ENCODE results near the gene GRID2IP.

The GRID2IP gene

DNA sequence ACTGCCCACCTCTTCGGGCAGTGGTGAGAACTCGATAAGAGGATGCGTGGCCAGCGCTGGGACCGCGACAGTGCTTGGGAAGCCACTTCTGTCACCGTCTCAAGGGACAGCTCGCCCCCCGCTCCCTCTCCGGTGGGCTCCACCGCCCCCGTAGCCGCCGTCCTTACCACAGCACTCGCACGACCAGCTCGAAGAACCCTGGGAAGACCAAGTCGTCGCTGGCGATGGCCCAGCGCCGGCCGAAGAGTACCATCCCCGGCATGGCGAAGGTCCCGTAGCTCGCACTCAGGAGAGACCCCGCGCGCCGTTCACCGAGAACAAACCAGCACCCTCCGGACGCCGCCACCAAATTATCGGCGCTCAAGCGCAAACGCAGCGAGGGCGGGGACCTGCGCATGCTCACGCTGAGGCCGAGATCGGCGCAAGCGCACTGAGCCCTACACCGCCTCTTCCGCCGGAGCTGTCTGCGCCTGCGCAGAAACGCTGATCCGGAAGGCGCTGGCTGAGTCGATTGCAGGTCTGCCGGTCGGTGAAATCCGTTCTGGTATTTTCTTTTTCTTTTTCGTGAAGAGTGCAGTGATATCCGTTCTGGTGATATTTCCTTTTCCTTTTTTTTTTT is 103.6 kb downstream of the GRID2IP start, which contains the start of gene DAGLB:
TSS of gene DAGLB (minus strand) at position 374 of the 619 bp plus-strand sequence. CDS start at position 262, 112 bp downstream.
- WGBS = under 1% methylated on average over 58 of the region's 61 CpGs
- H2AFZ ChIP-seq (ENCODE audit: low read depth, low read length) = peak within 1 kb of the TSS; percentile 99

More for the DNA sequence above, 103.6 kb downstream of the GRID2IP start, which contains the start of gene DAGLB:
- Histone ChIP-seq H3K79me1 (replicated peaks; ENCODE audit: low read length, poor library complexity, severe bottlenecking) (peaks cover 6% of the 10 kb centered on the region), H3K4ac (ENCODE audit: low read depth in 1 of 2, low read length in 2 of 2) (peak within 1 kb of the TSS; percentile 87 to 95), H3K36me3 (ENCODE audit: control insufficient read depth in 1 of 2, insufficient read depth in 2 of 2, low read depth in 1 of 2, low read length in 2 of 2) (peaks cover 9 to 21% of the 10 kb centered on the region in 2 experiments), H2BK5ac (ENCODE audit: low read depth, low read length, poor library complexity, severe bottlenecking) (peak within 1 kb of the TSS; percentile 36), H4K91ac (ENCODE audit: low read length) (peak within 1 kb of the TSS; percentile 39), H3K9ac (ENCODE audit: low read length) (peak within 1 kb of the TSS; percentile 100), H3K9me3 (ENCODE audit: control insufficient read depth, low read length) (no peaks in the 10 kb centered on the region), H3K27ac (ENCODE audit: low read length, poor library complexity, severe bottlenecking) (peak within 1 kb of the TSS; percentile 81), H2BK15ac (ENCODE audit: low read depth, poor library complexity, severe bottlenecking) (peak within 1 kb of the TSS; percentile 49), H3K4me3 (ENCODE audit: insufficient read depth in 1 of 2, low read depth in 1 of 2, low read length in 2 of 2) (peak within 1 kb of the TSS; percentile 94 to 98), H2BK12ac (ENCODE audit: low read length in 2 of 2) (peak within 1 kb of the TSS in 1 of 2 experiments; percentile 91), H2BK120ac (ENCODE audit: low read depth, low read length) (peak within 1 kb of the TSS; percentile 15), H3K4me2 (ENCODE audit: low read length, poor library complexity, severe bottlenecking) (peak within 1 kb of the TSS; percentile 96), H3K14ac (ENCODE audit: low read length in 2 of 2) (peak within 1 kb of the TSS in 1 of 2 experiments; percentile 94), H2AK5ac (ENCODE audit: low read length, severe bottlenecking) (no peak within 1 kb of the TSS), H3K23ac (ENCODE audit: low read length in 2 of 2) (peak within 1 kb of the TSS in 1 of 2 experiments; percentile 91), H3K27me3 (ENCODE audit: control insufficient read depth in 1 of 2, insufficient read depth in 1 of 2, low read length in 2 of 2) (no peaks in the 10 kb centered on the region), H4K8ac (ENCODE audit: low read length) (peak within 1 kb of the TSS; percentile 65), H3K18ac (ENCODE audit: low read depth in 1 of 2, low read length in 2 of 2) (peak within 1 kb of the TSS; percentile 77 to 93), H3K4me1 (ENCODE audit: control insufficient read depth, insufficient read depth, low read depth, low read length) (peaks cover 17% of the 10 kb centered on the region)
- peak; percentile 90 for DNase-seq

All from mesenchymal stem cell (in vitro differentiated cells and primary cell).